Uterus (tissue), 2 donors: ENCODE results near the gene GPR61.

Experiments used
- POLR2A ChIP-seq, 2 donors: fragments of 450-650 bp; IDR thresholded peaks; one replicate each; pipeline ENCODE4 v1.6.1; 2016; ENCODE audit warnings: antibody characterized with exemption in 2 of 2, mild to moderate bottlenecking in 1 of 2, moderate library complexity in 1 of 2
- TF ChIP-seq, protein P1 (sequence below), 4 experiments: fragments of 200-600 bp in 2 of 4; fragments of 450-650 bp in 2 of 4; sonication (generic) in 2 of 4; IDR thresholded peaks; one replicate each; pipeline ENCODE4 v1.5.1; 2016 to 2019; ENCODE audit warnings: antibody characterized with exemption in 4 of 4, mild to moderate bottlenecking in 2 of 4, moderate library complexity in 1 of 4

DNA sequence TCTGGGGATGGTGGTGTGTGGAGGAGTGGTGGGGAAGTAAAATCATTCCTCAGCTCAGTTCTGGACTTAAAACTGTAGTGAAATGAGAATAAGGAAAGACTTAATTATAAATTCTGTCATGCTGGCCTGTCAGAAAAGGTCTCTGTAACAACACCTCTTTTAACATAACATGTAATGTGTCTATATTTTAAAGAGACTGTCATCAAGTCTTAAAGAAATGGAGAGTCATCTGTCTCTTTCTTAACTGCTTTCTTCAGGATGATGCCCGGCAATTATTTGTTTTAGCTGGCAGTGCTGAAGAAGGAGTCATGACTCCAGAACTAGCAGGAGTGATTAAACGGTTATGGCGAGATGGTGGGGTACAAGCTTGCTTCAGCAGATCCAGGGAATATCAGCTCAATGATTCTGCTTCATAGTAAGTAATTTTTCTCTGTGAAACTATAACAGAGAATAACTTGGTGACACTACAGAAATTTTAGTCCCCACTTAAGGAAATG lies 39.3 kb downstream of the GPR61 start:
- TF ChIP-seq, protein P1, sequence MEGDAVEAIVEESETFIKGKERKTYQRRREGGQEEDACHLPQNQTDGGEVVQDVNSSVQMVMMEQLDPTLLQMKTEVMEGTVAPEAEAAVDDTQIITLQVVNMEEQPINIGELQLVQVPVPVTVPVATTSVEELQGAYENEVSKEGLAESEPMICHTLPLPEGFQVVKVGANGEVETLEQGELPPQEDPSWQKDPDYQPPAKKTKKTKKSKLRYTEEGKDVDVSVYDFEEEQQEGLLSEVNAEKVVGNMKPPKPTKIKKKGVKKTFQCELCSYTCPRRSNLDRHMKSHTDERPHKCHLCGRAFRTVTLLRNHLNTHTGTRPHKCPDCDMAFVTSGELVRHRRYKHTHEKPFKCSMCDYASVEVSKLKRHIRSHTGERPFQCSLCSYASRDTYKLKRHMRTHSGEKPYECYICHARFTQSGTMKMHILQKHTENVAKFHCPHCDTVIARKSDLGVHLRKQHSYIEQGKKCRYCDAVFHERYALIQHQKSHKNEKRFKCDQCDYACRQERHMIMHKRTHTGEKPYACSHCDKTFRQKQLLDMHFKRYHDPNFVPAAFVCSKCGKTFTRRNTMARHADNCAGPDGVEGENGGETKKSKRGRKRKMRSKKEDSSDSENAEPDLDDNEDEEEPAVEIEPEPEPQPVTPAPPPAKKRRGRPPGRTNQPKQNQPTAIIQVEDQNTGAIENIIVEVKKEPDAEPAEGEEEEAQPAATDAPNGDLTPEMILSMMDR (IDR thresholded peaks at IDR 0.05) = no peak
- TF ChIP-seq POLR2A (IDR thresholded peaks at IDR 0.05) = no peak
